Mucosa of descending colon (tissue), 3 donors: ENCODE data around the gene RNU7-1. TPM values are rescaled to one million over a fixed set of nuclear protein-coding genes. Genes with fewer than 3 reads are reported as not detected.

Experiments
- ATAC-seq: fragments of 200-7000 bp; cut with Tn5 transposase; one replicate; pipeline ENCODE4 v1.9.1; 2020; ENCODE audit warnings: mild to moderate bottlenecking, moderate library complexity
- DNase-seq, 3 donors: peaks; one replicate each; pipeline ENCODE4 v3.0.0-alpha.2; 2020
- H3K36me3 ChIP-seq: fragments of 200-600 bp; one replicate; pipeline ENCODE4 v1.8.0; 2021; ENCODE audit warnings: low read depth, mild to moderate bottlenecking
- H3K4me1 ChIP-seq: fragments of 200-600 bp; one replicate; pipeline ENCODE4 v1.8.0; 2021; ENCODE audit warnings: low read depth, mild to moderate bottlenecking
- H3K4me3 ChIP-seq: fragments of 200-600 bp; one replicate; pipeline ENCODE4 v1.8.0; 2021; ENCODE audit warnings: mild to moderate bottlenecking
- H3K9me3 ChIP-seq: fragments of 200-600 bp; one replicate; pipeline ENCODE4 v1.8.0; 2021; ENCODE audit warnings: mild to moderate bottlenecking
- CTCF ChIP-seq: fragments of 200-600 bp; IDR thresholded peaks from one replicate; pipeline ENCODE4 v1.8.0; 2022; ENCODE audit warnings: antibody characterized with exemption, mild to moderate bottlenecking
- intact Hi-C, 2 donors: fragments of 100-400 bp; cut with DNase I in 1 of 2; cut with micrococcal nuclease in 1 of 2; formaldehyde crosslinking; loops; one replicate each; pipeline versions ENCODE4 v1.11.0 to v1.11.1; 2022; cut with DNase I, micrococcal nuclease
- total RNA-seq, 3 donors: library from RNA; stranded (reverse); fragmentation: NEBNext Ultra II Directional in 2 of 3; extraction: Animal tissue kit (Norgen Biotek cat#: 25700) in 2 of 3; gene quantifications; one replicate each; pipeline versions ENCODE4 v1.2.1 to v1.2.4, GENCODE V29; 2021 to 2023
- donor health status: DM: no; HTN: no; CAD: no; lungs with moderate emphysema.
- donor health status: DM: no; HTN: no; CAD: no.
- donor health status: DM: no; HTN: yes; CAD: no.

RNU7-1 gene
- total RNA-seq, 3 donors from 2014 or later, result not detected

- intact Hi-C loops, result no loop called here
- DNase-seq (no peak), ATAC-seq (peak; percentile 63)
- Histone ChIP-seq H3K9me3 (no peaks in the 10 kb centered on the region), H3K36me3 (no peaks in the 10 kb centered on the region), H3K4me3 (no peak overlapping the region), H3K4me1 (peaks cover 5% of the 10 kb centered on the region)
- TF ChIP-seq CTCF, result no peak
These were observed 35.8 kb downstream of the RNU7-1 start for GRCh38 chr12:6979453-6979852.

GRCh38 chr12:6980075-6980474 lies 36.5 kb downstream of the RNU7-1 start:
- intact Hi-C loops, result no loop called here
- TF ChIP-seq CTCF, result no peak
- Histone ChIP-seq H3K4me1 (peaks cover 5% of the 10 kb centered on the region), H3K9me3 (no peaks in the 10 kb centered on the region), H3K36me3 (no peaks in the 10 kb centered on the region), H3K4me3 (no peak overlapping the region)
- DNase-seq (no peak), ATAC-seq (no peak)

- H3K4me1 ChIP-seq, result peaks cover 5% of the 10 kb centered on the region
- H3K9me3 ChIP-seq, result no peaks in the 10 kb centered on the region
- intact Hi-C loops, result no loop called here
- ATAC-seq (no peak), DNase-seq (no peak)
- no peak overlapping the region for H3K4me3 ChIP-seq
- no peak for TF ChIP-seq CTCF
- no peaks in the 10 kb centered on the region for H3K36me3 ChIP-seq
These were observed 37.1 kb downstream of the RNU7-1 start for GRCh38 chr12:6980740-6981139.

DNA sequence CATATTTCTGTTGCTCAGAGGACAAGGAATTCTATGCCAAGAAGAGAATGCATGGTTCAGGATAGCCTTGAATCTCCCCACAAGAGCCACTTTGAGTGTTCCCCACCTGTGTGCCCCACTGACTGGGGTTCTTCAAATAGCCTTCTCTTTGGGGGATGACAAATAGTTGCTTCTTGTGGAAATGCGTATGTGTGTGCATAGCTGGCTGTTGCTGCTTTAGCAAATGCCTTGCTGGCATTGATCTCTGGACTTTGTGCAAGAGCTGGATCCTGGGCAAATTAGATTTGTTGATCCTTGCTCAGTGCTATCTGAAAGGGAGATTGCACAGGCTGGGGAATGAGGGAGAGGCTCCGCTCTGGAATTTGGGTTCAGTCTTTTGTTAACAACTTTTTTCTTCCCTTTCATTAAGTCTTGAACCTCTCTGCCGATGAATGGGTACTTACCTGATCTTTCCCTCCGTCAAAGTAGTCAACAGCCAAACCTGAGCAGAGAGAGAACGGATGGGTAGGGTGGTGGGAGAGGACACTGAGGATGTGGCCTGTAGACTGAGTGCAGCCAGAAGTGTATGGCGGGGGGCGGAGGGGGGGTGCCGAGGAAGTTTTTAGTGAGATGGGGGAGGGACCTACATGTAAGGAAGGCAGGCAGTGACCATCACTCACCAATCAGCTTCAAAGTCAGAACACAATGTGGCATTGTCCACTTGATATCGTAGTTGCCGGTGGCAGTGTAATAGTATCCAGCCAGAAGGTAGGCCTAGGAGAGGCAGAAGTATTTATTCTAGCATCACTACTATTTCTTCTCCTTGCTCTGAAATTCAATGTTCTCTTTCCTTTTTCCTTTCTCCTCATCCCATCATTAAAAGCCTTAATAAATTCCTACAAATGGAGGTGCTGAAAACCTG lies 37.8 kb downstream of the RNU7-1 start:
- no peak for TF ChIP-seq CTCF
- Histone ChIP-seq H3K36me3 (no peaks in the 10 kb centered on the region), H3K4me3 (no peak overlapping the region), H3K9me3 (no peaks in the 10 kb centered on the region), H3K4me1 (peaks cover 5% of the 10 kb centered on the region)
- ATAC-seq (no peak), DNase-seq (no peak)
- intact Hi-C loops, result no loop called here

GRCh38 chr12:6982532-6982931 lies 38.9 kb downstream of the RNU7-1 start:
- DNase-seq (no peak), ATAC-seq (no peak)
- Histone ChIP-seq H3K4me3 (no peak overlapping the region), H3K36me3 (no peaks in the 10 kb centered on the region), H3K4me1 (peaks cover 5% of the 10 kb centered on the region), H3K9me3 (no peaks in the 10 kb centered on the region)
- no peak for TF ChIP-seq CTCF
- intact Hi-C loops, result no loop called here
